Dermis blood vessel endothelial cell (primary cell): ENCODE results near the gene MSL3B.

ENCODE experiments used
- DNase-seq: peaks from one replicate; pipeline ENCODE4 v3.0.0; 2010

MSL3B gene

GRCh38 chr2:233832414-233832813, 35.8 kb downstream of the MSL3B start:
- DNase-seq = no peak

- DNase-seq = no peak
Measured at GRCh38 chr2:233831861-233832260, 36.3 kb downstream of the MSL3B start.

- no peak for DNase-seq
Measured at GRCh38 chr2:233831011-233831721, 37.0 kb downstream of the MSL3B start.

DNA sequence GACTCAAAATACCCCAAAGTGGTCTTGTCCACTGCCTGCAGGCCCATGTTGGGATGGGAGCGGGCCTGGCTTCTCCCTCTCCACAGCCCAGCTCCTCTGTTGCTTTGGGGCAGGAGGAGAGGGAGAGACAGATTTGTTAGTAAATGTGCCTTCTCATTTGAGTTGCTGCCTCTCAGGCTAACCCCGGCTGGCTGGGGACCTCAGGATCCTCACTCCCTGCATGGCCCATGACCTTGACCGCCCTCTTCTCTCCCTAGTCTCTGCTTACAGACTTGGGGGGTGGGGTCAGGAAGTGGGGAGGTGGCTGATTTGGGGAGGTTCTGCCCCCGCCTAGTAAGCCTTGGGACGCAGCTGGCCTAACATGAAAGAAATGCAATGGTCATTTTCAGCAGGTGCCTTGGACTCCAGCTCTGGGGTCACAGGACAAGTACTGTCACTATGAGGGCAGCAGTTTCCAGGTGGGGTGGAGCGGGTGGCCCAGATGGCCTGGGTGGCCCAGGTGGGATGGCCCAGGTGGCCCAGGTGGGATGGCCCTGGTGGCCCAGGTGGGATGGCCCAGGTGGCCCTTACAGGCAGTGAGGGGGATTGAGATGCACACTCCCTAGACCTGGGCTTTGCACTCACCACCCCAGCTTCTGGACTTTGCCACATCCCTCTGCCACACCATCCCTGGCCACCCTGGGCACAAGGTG, 37.9 kb downstream of the MSL3B start:
- DNase-seq = no peak

GRCh38 chr2:233829193-233830110, 38.7 kb downstream of the MSL3B start:
- DNase-seq = no peak

- no peak for DNase-seq
Measured at GRCh38 chr2:233828546-233829192, 39.5 kb downstream of the MSL3B start.

DNA sequence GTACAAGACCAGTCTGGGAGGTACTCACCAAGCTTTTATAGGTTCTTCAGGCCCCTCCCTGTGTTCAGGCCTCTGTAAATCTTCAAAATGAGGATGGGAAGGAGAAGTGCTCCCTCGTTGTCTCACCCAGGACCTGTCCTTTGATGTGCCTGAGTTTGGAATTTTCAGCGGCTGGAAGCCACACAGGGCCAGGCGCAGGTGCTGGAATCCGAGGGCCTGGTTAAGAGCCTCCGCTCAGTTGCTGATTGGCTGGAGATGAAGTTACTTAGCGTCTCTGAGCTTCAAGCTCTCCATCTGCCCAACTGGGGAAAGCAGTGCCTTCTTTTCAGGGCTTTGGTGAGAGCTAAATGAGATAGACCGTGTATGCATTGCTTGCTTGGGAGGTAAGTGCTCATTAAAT, 43.8 kb downstream of the MSL3B start:
- no peak for DNase-seq

DNA sequence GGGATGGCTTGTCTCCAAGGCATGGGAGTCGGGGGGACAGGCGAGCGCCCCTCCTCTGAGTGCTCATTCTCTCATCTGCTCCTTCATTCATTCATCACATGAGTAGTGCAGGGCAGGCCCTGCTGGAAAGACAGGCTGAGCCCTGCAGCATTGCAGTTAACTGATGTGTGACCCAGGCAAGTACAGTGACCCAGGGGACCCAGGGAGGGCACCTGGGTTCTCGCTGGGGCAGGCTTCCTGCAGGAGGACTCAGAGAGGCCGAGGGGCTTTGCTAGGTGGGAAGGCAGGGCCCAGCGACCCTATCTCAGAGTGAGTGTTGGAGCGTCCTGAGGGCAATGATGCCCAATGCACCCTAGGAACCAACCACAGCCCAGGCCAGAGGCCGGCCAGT, 44.5 kb downstream of the MSL3B start:
- no peak for DNase-seq

- no peak for DNase-seq
Measured at GRCh38 chr2:233822781-233823730, 45.1 kb downstream of the MSL3B start.

DNA sequence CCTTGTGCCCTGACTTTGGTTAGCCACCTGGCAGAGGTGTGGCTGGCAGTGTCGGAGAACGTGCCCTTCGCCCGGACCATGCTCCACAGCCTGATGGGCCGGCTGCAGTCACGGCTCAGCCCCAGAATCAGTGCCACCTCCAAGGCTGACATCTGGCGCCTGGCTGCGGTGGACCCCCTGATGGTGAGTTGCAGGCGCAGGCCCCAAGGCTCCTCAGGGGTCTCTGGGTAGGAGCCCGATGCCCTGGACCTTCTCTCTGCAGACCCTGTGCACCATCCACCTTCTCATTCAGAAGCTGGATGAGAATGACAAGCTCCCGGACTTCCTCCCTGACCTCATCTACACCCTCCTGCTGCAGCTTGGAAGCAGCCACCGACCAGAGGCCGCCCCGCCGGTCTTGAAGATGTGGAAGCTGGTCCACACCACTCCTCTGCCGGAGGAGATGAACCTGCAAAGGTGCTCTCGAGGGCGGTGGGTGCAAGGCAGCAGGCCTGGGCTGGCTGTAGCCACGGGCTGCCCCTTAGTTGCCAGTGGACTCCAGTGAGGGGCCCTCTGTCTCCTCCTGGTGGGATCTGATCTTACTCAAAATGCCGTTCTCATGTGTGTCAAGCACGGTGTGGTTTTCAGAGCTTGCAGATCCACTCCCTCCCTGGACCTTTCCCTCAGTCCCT, 46.0 kb downstream of the MSL3B start:
- no peak for DNase-seq

DNA sequence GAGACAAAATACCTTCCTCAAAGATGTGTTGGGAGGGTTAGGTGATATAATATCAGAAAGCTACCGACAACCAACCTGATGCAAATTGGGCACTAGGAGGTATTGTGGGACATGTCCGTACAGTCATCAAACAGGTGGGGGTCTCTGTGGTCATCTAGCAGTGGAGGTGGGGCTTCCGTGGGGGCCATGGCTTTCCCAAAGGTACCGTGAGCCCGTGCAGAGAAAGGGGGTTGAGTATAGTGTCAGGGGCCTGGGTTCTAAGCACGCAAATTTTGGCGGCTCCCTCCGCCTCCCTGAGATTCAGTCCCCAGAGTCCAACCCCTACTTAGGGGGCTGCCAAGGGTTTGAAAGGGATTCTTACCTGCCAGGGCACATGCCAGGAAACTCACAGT, 46.5 kb downstream of the MSL3B start:
- no peak for DNase-seq

DNA sequence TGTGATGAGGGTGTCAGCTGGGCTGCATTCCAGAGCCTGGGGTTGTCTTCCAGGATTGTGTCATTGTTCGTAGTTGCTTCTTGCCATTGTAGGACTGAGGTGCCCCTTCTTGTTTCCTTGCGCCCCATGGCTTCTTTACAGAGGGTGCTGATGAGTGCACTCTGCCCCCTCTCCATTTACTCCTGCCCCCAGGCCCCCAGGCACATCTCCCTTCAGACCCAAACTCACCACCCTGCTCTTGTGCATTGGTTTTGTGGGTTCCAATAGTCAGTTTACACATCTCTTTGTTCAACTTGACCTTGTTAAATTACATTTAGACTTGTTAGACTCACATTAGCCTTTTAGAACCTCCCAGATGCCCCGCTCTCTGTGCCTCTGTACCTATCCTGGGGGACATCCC, 47.0 kb downstream of the MSL3B start:
- DNase-seq = no peak

DNA sequence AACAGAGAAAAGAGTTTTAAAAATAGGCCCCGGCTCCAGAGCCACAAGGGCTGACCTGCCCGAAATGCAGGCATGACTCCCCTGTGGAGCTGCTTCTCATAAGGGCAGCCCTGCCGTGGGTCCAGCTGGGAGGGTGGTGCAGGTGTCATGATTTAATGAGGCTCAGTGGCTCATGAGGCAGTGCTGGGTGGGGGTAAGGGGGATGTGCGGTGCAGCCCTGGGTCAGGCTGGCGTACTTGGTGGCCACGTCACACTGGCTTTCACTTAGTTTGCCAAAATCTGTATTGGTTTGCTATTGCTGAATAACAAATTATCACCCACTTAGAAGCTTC, 47.4 kb downstream of the MSL3B start:
- no peak for DNase-seq

DNA sequence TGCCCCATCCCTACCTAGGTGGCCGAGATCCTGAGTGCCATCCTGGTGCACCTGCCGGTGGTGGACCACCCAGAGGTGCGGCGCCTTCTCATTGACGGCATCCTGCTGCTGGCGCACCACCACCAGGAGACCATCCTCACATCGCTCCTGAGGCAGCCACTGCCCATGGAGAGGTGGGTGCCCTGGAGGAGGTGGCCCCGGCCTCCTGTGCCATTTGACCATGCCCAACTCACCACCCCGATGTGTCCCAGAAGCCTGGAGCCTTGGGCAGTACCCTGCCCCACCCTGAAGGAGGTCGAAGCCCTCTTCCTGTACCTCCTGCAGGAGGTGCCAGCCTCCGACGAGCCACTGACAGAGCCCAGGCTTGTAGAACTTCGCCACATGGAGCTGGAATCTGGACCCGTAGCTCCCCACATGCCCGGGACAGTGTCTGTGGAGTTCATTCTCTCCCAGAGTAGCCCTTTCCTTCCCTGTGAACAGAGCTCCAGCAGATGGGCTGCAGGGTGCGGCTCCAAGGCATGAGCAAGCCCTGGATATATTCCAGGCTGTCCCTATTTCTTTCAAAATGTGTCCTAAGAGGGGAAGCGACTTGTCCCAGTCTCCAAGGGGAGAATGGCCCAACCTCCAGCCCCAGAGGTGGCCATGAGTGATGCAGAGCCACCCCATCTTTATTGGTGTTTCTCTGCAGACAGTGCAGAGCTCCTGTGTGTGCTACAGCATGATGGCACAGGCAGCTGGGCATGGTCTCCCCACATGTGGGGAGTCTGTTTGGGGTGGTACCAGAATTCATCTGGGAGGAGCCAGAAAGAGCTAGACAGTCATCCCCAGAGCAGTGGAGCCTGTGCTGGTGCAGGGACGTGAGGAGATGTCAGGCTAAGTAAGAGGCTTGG, 48.1 kb downstream of the MSL3B start:
- no peak for DNase-seq

DNA sequence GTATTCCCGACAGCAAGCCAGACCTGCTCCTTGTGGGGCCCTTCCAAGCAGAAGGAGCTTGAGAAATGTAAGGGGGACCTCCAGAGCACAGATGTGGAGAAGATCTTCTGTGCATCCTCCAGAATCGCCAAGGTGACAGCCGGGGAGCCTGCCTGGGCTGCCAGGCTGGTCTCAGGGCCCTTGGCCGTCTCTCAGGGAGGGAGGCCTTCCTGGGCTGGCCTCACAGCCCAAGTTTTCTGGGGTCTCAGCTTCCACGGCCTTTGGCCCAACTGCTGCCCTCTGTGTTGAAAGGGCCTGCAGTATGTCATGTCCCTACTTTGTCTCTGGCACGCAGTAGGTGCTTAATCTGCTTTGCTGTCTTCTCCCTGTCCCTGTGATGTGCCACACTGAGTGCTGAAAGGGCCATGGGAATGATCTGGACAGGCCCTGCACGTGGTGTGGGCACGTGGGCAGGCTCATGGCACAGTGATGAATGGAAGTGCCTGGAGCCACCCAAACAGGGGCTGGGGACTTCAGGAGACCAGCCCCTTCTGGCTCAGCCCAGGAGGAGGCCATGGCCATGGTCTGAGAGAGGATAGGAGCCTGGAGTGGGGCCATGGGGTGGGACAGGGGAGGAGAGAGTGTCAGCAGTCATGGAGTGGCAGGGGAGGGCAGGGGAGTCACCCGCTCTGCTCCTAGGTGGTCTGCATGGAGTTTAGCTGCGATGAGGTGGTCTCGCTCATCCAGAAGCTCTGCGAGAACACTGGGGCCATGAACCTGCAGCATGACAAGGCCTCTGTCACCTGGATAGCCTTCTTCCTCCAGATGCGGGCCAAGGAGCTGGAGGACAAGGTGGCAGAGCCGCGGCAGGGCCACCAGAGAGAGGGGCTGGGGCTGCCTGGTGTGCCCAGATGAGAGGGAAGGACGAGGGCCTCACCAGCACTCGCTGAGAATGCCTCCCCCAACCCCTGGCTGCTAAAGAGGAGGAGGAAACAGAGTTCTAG, 49.3 kb downstream of the MSL3B start:
- DNase-seq = no peak

DNA sequence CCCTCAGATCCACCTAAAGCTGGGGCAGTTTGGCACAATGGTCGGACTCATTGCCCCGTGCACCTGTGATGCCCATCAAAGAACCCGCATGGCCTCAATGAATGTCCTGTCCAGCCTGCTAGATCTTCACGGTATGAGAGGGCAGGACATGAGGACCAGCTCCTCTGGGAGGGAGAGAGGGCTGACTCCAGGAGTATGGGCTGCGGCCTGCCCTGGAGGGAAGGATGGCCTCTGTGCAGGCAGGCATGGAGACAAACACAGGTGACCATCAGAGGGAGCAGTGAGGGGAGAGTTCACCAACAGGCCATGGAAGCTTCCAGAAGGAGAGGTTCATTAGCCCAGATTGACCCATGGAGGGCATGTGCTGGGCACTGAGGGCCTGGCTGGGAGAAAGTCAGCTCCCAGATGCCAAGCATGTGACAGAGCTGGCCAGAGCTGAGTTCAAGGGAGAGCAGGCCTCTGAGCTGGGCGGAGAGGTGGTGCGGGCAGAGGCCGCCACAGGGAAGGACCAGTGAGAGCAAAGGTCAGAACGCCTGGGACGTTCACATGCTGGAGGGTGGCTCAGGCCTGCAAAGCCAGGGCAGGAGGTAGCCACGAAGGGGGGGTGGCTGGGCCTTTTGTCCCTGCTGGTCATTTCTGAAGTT, 50.1 kb downstream of the MSL3B start:
- no peak for DNase-seq

- no peak for DNase-seq
Measured at GRCh38 chr2:233817361-233817911, 50.8 kb downstream of the MSL3B start.

DNA sequence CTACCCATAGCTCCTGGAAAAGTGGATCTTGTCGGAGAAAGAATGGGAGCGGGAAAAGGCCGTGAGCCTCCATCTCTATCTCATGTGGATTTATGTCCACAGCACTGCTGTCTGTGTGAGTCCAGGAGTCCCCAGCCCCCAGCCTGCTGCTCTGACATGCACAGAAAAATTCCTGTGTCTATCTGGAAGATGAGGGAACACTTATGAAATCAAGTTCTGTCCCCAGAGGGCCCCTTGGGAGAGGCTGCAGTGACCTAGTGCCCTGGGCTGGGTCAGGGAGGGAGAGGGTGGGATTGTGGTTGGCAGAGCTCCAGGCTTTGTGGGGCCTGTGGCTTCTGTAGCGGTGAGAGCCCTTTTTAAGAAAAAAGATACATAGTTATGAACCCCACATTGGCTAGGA, 51.4 kb downstream of the MSL3B start:
- DNase-seq = no peak
